ENCODE results near the gene RGS6.

DNA sequence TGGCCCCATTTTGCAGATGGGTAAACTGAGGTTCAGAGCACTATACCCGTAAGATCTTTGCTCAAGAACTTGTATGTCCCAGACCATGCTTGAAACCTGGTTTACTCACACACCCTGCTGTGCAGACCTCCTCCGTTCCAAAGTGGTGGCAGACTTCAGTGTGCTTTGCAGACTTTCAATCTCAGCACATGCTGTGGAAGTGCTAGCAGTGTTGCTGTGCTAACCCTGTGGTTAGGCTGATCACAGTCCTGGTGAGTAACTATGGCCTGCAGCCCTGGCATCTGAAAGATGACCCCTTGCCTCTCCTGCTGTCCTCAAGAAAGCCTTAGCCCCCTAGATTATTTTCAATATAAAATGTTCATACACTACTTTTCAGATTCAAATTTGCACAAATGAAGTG lies 511.0 kb downstream of the RGS6 start:
- TF ChIP-seq POLR2A (IDR thresholded peaks at IDR 0.05; ENCODE audit: low read depth) (no peak), POLR2AphosphoS5 (IDR thresholded peaks at IDR 0.05) (no peak), EP300 (IDR thresholded peaks at IDR 0.05) (no peak), CTCF (IDR thresholded peaks at IDR 0.05) (no peak)
